Myocyte (in vitro differentiated cells): ENCODE measurements around the gene WDCP. TPM values are rescaled to one million over a fixed set of nuclear protein-coding genes. Genes with fewer than 3 reads are reported as not detected.
"Not testable (repeated sequence)": the region's sequence is repeated elsewhere in the genome, so short reads cannot be mapped to it uniquely, and the experiment has no call there.

Experiments
- DNase-seq: peaks from one replicate; pipeline ENCODE4 v3.0.0-alpha.2; 2012; ENCODE audit warnings: low read depth
- total RNA-seq: library from RNA; depleted of rRNA; stranded (reverse); fragments of >200 nt; gene quantifications from 2 replicates; pipeline ENCODE4 v1.2.3, GENCODE V29; 2014

Gene WDCP
- total RNA-seq, 1 donor from 2014 or later: 11.9 TPM

DNA sequence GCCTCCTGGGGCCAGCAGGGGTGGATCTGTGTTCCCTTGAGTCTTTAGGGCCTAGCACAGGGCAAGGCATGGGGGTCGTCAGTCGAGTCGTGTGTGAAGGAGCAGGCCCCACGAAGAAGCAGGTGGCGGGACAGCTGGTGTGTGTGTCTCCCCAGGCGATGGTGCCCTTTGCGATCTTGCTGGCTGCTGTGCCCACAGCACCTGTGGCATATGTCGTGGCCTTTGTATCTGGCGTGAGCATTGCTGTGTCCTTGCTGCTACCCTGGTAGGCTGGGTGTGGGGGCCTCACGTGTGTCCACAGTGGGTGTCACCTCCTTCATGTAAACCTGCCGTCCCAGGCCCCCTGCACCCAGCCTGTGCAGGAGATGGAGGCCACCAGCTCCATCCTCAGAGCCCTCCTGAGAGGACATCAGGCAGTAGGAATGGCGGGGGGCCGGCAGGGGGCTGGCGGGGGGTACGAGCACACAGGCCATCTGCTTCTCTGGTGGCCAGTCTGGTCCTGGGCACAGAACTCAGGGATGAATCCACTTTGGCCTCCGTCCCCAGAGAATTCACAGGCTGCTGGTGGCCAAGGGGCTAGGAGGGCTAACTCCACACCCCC, 24.1 kb downstream of the WDCP start:
- peak; percentile 81 for DNase-seq

DNA sequence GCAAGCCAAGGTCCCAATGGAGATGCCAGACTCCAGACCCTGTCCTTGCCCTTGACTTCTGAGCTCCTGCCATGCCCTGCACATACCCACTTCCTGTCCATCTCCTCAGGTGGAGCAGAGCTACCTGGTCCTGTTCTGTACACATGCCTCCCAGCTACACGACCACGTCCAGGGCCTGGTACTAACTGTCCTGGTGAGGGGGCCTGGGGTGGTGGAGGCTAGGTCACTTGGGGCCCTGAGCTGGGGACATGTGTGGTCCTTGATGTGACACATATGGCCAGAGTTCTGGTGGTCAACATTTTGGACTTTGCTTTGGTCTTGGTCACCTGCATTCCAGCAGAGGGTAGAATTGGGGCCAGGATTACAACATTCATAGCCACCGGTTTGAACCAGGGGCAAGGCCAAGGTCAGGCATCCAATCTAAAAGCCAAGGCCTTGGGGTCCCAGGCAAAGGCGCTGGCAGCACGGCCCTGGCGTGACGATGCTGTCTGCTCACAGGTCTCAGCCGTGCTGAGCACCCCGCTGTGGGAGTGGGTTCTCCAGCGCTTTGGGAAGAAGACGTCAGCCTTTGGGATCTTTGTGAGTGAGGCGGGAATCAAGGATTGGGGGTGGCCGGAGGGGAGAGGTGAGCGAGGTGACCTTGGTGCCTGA, 24.7 kb downstream of the WDCP start:
- no peak for DNase-seq

DNA sequence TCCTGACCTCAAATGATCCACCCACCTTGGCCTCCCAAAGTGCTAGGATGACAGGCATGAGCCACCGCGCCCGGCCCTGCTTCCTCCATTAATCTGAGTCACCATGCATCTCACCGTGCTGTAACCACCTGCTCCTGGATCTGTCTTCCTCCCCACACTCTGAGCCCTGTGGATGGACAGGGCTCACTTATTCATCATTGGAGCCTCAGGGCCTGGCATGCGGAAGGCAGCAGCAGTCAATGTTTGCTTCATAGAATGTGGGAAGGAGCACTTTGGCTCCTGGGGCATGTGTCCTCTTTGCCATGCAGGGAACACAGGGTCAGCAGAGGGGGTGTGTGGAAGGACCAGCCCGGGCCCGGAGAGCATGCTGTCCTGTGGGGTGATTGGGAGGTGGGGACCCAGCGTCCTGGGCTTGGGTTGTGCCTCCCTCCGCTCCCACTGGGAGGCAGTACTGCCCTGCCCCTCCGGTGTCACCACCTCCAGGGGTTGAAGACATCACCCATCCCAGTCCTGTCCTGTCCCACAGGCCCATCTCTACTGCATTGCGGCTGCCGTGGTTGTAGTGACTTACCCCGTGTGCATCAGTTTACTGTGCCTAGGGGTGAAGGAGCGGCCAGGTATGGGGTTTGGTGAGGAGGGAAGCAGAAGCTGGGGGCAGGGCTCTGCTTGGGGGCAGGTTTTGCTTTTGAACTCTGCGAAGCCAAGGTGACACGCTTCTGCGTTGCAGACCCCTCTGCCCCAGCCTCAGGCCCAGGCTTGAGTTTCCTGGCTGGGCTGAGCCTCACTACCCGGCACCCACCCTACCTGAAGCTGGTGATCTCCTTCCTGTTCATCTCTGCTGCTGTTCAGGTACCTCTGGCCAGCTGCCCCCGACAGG, 25.8 kb downstream of the WDCP start:
- peak; percentile 41 for DNase-seq

GRCh38 chr2:24020244-24020643, 26.9 kb downstream of the WDCP start:
- no peak for DNase-seq

- DNase-seq: no peak
Measured at GRCh38 chr2:24019729-24020128, 27.5 kb downstream of the WDCP start.

GRCh38 chr2:24018241-24018640, 28.9 kb downstream of the WDCP start:
- DNase-seq: no peak

DNA sequence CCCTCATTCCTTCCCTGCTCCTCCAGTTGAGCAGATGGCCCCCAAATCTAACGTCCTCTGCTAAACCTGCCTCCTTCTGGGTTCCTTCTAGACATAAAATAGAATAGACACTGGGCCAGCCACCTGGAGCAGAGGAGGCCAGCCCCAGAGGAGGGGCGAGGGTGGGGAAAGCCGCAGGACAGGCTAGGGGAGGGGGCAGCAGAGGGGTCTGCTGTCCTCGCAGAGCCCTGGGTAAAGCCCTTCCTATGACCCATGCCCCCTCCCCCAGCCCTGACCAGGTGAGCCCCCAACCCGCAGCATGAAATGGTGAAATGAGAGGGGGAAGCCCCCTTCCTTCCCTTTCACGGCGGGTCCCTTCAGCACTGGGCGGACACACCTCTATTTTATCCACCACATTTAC, 29.5 kb downstream of the WDCP start:
- no peak for DNase-seq

GRCh38 chr2:24016853-24017703, 30.1 kb downstream of the WDCP start:
- DNase-seq: no peak

DNA sequence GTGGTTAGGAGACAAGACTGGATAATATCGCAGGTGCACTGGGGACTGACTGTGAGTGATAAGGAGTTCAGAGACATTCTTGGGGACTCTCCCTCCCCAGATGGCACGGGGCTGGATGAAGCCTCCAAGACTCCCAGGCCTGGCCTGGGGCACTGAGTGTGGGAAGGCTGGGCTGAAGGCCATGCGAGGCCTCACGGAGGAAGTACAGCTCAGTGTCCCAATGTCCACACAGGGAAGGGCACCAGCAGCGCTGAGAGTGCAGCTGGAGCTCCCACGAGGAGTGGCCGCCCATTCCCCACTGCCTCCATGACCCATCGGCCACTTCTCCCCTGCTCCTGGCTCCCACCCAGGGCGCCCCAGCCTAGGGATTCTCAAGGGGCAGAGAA, 30.8 kb downstream of the WDCP start:
- no peak for DNase-seq

DNA sequence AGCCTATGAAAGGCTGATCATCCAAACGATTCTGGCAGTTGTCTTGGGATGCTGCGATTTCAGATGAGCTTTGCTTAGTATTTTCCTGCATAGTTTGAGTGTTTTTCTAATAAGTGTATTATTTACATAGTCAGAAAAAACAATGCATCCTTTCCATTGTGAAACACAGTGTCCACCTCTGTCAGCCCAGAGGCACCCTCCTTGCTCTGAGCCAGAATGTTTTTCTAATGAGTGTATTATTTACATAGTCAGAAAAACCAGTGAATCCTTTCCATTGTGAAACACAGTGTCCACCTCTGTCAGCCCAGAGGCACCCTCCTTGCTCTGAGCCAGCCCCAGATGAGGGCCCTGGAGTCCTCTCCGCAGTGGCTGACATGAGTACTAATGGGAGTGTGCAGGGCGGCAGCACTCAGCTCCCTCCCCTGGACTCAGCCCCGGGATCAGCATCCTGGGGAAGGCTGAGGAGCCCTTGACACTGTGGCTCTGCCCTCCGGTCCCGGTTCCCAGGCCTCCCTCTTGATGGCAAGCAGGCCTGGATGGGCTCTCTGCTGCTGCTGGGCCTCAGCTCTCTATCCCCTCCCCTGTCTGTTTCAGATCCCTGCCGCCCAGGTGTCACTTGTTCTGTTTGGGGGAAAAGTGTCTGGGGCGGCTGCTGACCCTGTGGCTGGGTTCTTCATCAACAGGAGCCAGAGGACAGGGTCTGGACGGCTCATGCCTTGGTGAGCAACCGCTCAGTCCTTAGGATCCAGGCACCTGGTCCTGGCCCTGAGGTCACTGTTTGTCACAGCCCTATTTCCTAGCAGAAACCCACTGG, 31.4 kb downstream of the WDCP start:
- DNase-seq: no peak

DNA sequence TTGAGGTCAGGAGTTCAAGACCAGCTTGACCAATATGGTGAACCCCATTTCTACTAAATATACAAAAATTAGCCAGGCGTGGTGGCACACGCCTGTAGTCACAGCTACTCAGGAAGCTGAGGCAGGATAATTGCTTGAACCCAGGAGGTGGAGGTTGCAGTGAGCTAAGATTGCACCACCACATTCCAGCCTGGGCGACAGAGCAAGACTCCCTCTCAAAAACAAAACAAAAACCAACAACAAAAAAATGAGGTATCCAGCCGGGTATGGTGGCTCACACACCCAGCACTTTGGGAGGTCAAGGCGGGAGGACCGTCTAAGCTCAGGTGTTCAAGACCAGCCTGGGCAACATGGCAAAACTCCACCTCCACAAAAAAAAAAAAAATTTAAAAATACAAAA, 32.3 kb downstream of the WDCP start:
- not testable (repeated sequence) for DNase-seq

DNA sequence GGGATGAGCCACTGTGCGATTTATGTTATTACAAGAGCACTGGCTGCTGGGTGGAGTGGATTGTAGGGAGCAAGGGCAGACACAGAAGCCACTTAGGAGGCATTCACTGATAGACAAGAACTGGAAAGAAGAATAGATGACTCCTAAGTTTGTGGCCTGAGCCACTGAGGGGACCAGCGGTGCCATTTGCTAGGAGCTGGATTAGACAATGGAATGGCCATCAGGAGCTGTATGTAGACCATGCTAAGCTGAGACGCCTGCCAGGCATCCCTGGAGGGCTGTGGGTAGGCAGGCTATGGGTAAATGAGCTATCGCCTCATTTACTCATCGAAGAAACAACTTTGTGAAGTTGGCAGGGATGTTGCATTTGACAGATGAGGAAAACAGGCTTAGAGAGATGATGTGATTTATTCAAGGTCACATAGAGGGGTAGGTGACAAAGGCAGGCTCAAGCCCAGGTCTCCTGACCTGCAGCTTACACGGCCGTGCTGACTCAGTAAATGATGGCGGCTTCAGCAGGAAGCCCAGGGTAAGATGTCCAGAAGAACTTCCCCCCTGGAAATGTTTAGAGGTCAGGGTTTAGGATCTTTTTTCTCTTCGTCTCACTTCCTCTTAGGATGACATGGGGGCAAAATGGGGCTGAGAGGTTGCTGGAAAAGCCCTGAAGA, 34.5 kb downstream of the WDCP start:
- no peak for DNase-seq

GRCh38 chr2:24011250-24012104, 35.7 kb downstream of the WDCP start:
- DNase-seq: no peak

DNA sequence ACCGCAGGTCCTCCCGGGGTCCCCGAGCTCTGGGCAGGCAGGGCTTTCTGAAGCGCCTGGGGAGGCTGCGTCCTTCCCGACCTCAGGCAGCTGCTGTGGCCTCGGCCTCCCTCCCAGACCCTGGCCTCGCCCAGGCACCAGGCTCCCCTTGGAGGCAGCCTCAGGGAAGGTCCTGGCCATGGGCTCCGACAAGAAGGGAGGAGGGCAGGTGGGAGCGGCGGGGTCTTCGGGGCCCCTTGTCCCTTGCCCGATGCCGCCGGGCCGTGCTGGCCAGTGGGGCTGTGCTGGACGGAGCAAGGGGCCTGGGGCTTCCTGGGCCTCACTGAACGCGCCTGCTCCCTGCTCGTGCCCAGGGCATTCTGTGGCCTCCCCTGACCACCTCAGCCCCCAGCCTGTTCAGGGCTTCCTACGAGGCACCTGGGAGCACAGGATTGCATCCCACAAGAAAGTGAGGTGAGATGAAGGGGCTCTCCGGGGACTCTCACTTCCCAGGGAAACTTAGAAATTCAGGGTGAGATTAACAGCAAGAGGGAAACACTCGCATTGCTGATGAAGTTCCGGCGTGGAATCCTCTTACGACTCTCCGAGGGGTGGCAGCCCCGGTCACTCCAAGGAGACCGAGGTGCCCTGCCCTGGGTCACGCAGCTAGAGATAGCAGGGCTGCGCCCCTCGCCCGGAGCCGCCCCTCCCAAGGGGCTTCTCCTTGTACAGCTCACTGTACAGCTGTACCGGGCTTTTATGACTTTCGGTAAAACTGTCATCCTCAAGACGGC, 36.5 kb downstream of the WDCP start:
- DNase-seq: no peak

DNA sequence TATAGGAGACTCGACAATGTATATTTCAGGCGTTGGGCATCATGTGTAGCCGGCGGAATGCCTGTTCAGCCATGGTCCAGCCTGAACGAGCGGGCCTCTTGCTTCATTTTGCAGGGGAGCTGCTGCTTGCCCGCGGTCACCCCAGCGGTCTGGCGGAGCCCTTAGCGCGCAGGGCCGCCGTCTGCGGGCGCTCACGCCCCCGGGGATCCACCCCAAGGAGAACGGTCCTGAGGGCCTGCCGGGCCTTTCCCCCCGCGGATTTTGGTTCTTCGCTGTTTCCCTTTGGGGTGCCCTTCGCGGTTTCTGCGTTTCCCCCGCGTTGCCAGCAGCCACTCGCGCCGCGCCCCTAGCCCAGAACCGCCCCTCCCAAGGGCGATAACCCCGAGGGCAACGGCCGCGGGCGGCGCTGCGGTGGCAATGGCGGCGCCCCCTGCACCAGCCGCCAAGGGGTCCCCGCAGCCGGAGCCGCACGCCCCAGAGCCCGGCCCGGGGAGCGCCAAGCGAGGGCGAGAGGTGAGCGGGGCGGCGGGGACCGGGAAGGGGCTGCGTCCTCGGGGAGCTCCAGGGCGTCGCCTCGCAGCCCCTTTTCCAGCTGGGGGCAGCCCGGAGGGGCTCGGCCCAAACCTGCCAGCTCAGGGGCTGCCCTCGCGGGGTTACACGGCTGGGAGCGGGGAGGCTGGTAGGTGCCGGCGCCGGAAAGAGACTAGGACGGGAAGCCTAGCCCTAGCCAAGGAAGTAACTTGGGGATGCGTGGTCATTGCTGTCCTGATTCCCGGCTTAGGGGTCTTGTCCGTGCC, 37.3 kb downstream of the WDCP start, which contains the start of gene MFSD2B:
Gene MFSD2B, plus strand, starts transcription at position 406 of the 797 bp plus-strand sequence. Its CDS starts 12 bp downstream, at position 418.
- DNase-seq: no peak

- DNase-seq: no peak
Measured at GRCh38 chr2:24009367-24009679, 37.9 kb downstream of the WDCP start.

DNA sequence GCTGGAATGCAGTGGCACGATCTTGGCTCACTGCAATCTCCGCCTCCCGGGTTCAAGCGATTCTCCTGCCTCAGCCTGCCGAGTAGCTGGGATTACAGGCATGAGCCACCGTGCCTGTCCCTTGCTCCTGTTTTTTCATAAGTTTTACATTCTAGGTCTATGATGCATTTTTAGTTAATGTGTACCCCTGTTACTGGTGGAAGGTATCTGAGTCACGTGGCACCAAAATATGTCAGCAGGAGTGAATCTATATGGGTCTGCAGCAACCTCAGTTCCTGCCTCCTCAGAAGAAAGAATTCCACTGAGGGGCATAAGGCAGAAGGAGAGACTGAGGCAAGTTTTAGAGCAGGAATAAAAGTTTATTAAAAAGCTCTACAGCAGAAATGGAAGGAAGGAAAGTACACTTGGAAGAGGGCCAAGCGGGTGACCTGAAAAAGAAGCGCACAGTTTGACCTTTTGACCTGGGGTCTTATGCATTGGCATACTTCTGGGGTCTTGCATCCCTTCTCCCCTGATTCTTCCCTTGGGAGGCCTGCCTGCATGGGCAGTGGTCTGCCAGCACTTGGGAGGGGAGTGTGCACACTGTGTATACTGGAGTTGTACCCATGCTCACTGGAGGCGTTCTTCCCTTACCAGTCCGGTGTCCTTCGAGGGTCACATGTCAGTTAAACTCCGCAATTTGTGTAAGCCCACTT, 38.4 kb downstream of the WDCP start:
- no peak for DNase-seq
